Sigmoid colon (tissue), 7 donors: Measurements from ENCODE around the gene MDM4. TPM values are rescaled to one million over a fixed set of nuclear protein-coding genes. Genes with fewer than 3 reads are reported as not detected.

Experiments
- DNase-seq: peaks from one replicate; pipeline ENCODE4 v3.0.0-alpha.2; 2019
- H3K27ac ChIP-seq, 4 donors: fragments of 200-600 bp; sonication (generic); one replicate each; pipeline ENCODE4 v1.5.1; 2016 to 2019; ENCODE audit warnings: mild to moderate bottlenecking in 1 of 4
- H3K27me3 ChIP-seq, 3 donors: fragments of 200-600 bp; sonication (generic); one replicate each; pipeline ENCODE4 v1.5.1; 2019; ENCODE audit warnings: mild to moderate bottlenecking in 1 of 3
- H3K36me3 ChIP-seq, 4 donors: fragments of 200-600 bp; sonication (generic); one replicate each; pipeline ENCODE4 v1.5.1; 2016 to 2019
- H3K4me1 ChIP-seq, 4 donors: fragments of 200-600 bp; sonication (generic); one replicate each; pipeline ENCODE4 v1.5.1; 2017 to 2019
- H3K4me3 ChIP-seq, 4 donors: fragments of 200-600 bp; sonication (generic); one replicate each; pipeline ENCODE4 v1.5.1; 2017 to 2019; ENCODE audit warnings: mild to moderate bottlenecking in 2 of 4, moderate library complexity in 1 of 4
- H3K9me3 ChIP-seq, 4 donors: fragments of 200-600 bp in 3 of 4; sonication (generic) in 3 of 4; one replicate each; pipeline versions ENCODE4 v1.5.1 to v1.6.1; 2013 to 2019
- CTCF ChIP-seq, 4 experiments: fragments of 450-650 bp in 3 of 4; fragments of 200-600 bp in 1 of 4; IDR thresholded peaks; one replicate each; pipeline ENCODE4 v1.5.1; 2016 to 2019; ENCODE audit warnings: antibody characterized with exemption in 4 of 4, mild to moderate bottlenecking in 3 of 4, moderate library complexity in 2 of 4
- EP300 ChIP-seq, 4 donors: sonication (generic); formaldehyde crosslinking; IDR thresholded peaks; one replicate each; pipeline ENCODE4 v1.6.1; 2017; ENCODE audit warnings: antibody characterized with exemption in 4 of 4
- POLR2A ChIP-seq, 2 donors: fragments of 450-650 bp; IDR thresholded peaks; one replicate each; pipeline ENCODE4 v1.6.1; 2016; ENCODE audit warnings: antibody characterized with exemption in 2 of 2, mild to moderate bottlenecking in 2 of 2, moderate library complexity in 2 of 2
- POLR2AphosphoS5 ChIP-seq, 4 donors: sonication (generic); formaldehyde crosslinking; IDR thresholded peaks; one replicate each; pipeline ENCODE4 v1.6.1; 2017; ENCODE audit warnings: antibody characterized with exemption in 4 of 4
- WGBS, 2 donors: extraction: QIAGEN DNeasy Blood & Tissue Kit; methylation state at CpG; one replicate each; pipeline ENCODE4 v1.1.7; 2013; 5-methylcytosine and 5-hydroxymethylcytosine counted together
- intact Hi-C: fragments of 100-400 bp; cut with DNase I; formaldehyde crosslinking; loops from one replicate; pipeline ENCODE4 v1.15.1; 2023
- polyA plus RNA-seq, 3 donors: library from polyadenylated mRNA; stranded (reverse); fragments of 200-250 nt; gene quantifications; one replicate each; pipeline ENCODE4 v1.2.3, GENCODE V29; 2013
- total RNA-seq, 4 donors: library from RNA; depleted of rRNA; stranded (reverse); fragments of >200 nt; gene quantifications; one replicate each; pipeline ENCODE4 v1.1.0, GENCODE V29; 2016
- donor health status: healthy with polysubstance abuse.
- donor health status: Bipolar disorder and iron deficiency.
- donor health status: healthy.

Gene MDM4
- total and polyA plus RNA-seq, 7 donors = 1.2 to 82.0 (median 48.2) TPM

GRCh38 chr1:204572923-204573922, 57.0 kb downstream of the MDM4 start:
- DNase-seq = peak; percentile 0
- TF ChIP-seq POLR2AphosphoS5 (IDR thresholded peaks at IDR 0.05) (no peak), POLR2A (IDR thresholded peaks at IDR 0.05) (no peak), EP300 (IDR thresholded peaks at IDR 0.05) (no peak), CTCF (IDR thresholded peaks at IDR 0.05) (no peak)
- Histone ChIP-seq H3K4me3 (no peak overlapping the region), H3K4me1 (peaks cover 0 to 15% (median 13%) of the 10 kb centered on the region in 4 donors), H3K36me3 (no peaks in the 10 kb centered on the region), H3K9me3 (no peaks in the 10 kb centered on the region), H3K27ac (no peak overlapping the region), H3K27me3 (no peaks in the 10 kb centered on the region)
- intact Hi-C loops = no loop called here
- 83 to 88% methylated on average over 8 of the region's 8 CpGs for WGBS, 2 donors

GRCh38 chr1:204574016-204574864, 58.0 kb downstream of the MDM4 start:
- WGBS, 2 donors = 82 to 85% methylated on average over 8 of the region's 8 CpGs
- intact Hi-C loops = no loop called here
- Histone ChIP-seq H3K36me3 (no peaks in the 10 kb centered on the region), H3K4me3 (no peak overlapping the region), H3K27me3 (no peaks in the 10 kb centered on the region), H3K4me1 (peaks cover 0 to 9% (median 5%) of the 10 kb centered on the region in 4 donors), H3K27ac (no peak overlapping the region), H3K9me3 (no peaks in the 10 kb centered on the region)
- DNase-seq = no peak
- TF ChIP-seq POLR2AphosphoS5 (IDR thresholded peaks at IDR 0.05) (no peak), POLR2A (IDR thresholded peaks at IDR 0.05) (no peak), CTCF (IDR thresholded peaks at IDR 0.05) (no peak), EP300 (IDR thresholded peaks at IDR 0.05) (no peak)

- 78 to 80% methylated on average over 3 of the region's 3 CpGs for WGBS, 2 donors
These were observed 58.6 kb downstream of the MDM4 start for GRCh38 chr1:204574865-204575163.

More at GRCh38 chr1:204574865-204575163, 58.6 kb downstream of the MDM4 start:
- peaks cover 0 to 4% (median 0%) of the 10 kb centered on the region in 4 donors for H3K4me1 ChIP-seq
- TF ChIP-seq EP300 (IDR thresholded peaks at IDR 0.05) = no peak
- no peak for TF ChIP-seq POLR2A (IDR thresholded peaks at IDR 0.05)
- no peak for TF ChIP-seq CTCF (IDR thresholded peaks at IDR 0.05)
- no peaks in the 10 kb centered on the region for H3K36me3 ChIP-seq
- DNase-seq = peak; percentile 82
- no peak overlapping the region for H3K4me3 ChIP-seq
- no peaks in the 10 kb centered on the region for H3K9me3 ChIP-seq
- no peaks in the 10 kb centered on the region for H3K27me3 ChIP-seq
- intact Hi-C loops = no loop called here
- H3K27ac ChIP-seq = no peak overlapping the region
